Mesothelial cell of epicardium (in vitro differentiated cells): ENCODE results near the gene GPR68. TPM values are rescaled to one million over a fixed set of nuclear protein-coding genes. Genes with fewer than 3 reads are reported as not detected.

ENCODE experiments used
- DNase-seq, 2 experiments: peaks; one replicate each; pipeline ENCODE4 v3.0.0; 2021; ENCODE audit warnings: low spot score in 2 of 2; ENCODE audit not compliant: unreplicated experiment in 2 of 2
- H3K27ac Mint-ChIP-seq: 2 replicates; pipeline ENCODE4 v1.8.0; 2021; ENCODE audit warnings: mixed read lengths
- H3K27me3 Mint-ChIP-seq: 2 replicates; pipeline ENCODE4 v1.8.0; 2021; ENCODE audit warnings: low read depth, mixed read lengths
- H3K36me3 Mint-ChIP-seq: 2 replicates; pipeline ENCODE4 v1.8.0; 2021; ENCODE audit warnings: mixed read lengths
- H3K4me1 Mint-ChIP-seq: 2 replicates; pipeline ENCODE4 v1.8.0; 2021; ENCODE audit warnings: mixed read lengths
- H3K4me3 Mint-ChIP-seq: 2 replicates; pipeline ENCODE4 v1.8.0; 2021; ENCODE audit warnings: mild to moderate bottlenecking, moderate library complexity, mixed read lengths
- H3K9me3 Mint-ChIP-seq: 2 replicates; pipeline ENCODE4 v1.8.0; 2021; ENCODE audit warnings: mixed read lengths
- CTCF ChIP-seq: fragments of 200-600 bp; sonication (generic); IDR thresholded peaks from one replicate; pipeline ENCODE4 v1.5.0; 2021; ENCODE audit warnings: antibody characterized with exemption; ENCODE audit not compliant: unreplicated experiment
- total RNA-seq: library from RNA; stranded (reverse); gene quantifications from 3 replicates; pipeline ENCODE4 v1.2.1, GENCODE V29; 2021

The GPR68 gene
- total RNA-seq, 1 donor from 2014 or later, result 1.1 TPM

DNA sequence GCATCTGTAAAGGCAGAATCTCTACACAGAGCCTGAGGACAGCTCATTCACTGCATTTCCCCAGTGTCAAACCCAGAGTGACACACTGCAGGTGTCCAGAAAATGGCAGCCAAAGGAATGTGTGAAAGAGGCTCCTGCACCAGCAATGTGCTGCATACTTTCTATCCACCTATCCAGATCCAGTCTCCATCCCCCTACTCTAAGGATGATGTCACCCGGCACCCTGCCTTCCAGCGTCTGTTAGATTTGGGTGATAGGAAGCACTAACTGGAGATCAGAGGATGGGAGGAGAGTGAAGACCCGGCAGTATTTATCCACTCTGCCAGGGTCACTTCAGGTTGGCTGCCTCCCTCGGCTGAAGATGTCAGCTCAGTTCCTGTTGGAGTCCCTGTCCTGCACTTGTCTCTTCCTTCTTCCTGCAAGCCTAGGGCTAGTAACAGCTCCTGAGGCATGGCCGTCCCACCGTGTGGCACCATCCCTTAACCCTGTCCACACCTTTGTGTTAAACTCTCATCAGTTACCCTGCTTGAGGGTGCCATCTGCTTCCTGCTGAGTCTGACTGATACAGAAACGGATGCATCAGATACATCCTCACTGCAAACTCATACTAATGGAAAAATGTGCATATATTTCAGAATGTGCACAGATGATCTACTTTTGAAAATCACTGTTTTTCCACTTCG is 13.0 kb upstream of the GPR68 start:
- H3K27ac Mint-ChIP-seq, result peak overlapping the region; percentile 75
- no peak overlapping the region for H3K4me3 Mint-ChIP-seq
- H3K36me3 Mint-ChIP-seq, result no peaks in the 10 kb centered on the region
- TF ChIP-seq CTCF, result no peak
- DNase-seq, result no peak
- peaks cover 9% of the 10 kb centered on the region for H3K27me3 Mint-ChIP-seq
- H3K4me1 Mint-ChIP-seq, result peaks cover 28% of the 10 kb centered on the region
- no peaks in the 10 kb centered on the region for H3K9me3 Mint-ChIP-seq

DNA sequence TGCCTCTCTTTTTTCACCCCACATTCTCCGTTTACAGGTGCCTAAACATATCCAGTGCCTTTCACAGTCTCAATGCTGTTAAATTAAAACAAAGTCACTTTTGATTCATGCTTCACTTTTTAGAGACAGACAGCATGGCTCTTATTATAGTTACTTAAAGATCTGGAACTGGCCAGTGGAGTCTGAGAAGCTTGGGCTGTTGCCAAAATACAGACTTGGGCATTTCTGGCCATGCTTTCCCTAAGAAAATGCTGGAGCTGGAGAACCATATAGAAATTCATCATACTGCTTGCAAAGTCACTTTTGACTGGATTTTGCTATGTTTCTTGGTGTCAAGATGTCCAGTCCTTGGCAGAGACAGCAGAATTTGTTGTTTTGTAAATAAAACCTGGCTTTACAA is 12.2 kb upstream of the GPR68 start:
- no peak for DNase-seq
- H3K27me3 Mint-ChIP-seq, result peaks cover 10% of the 10 kb centered on the region
- no peaks in the 10 kb centered on the region for H3K36me3 Mint-ChIP-seq
- peaks cover 28% of the 10 kb centered on the region for H3K4me1 Mint-ChIP-seq
- TF ChIP-seq CTCF, result no peak
- H3K4me3 Mint-ChIP-seq, result no peak overlapping the region
- peak overlapping the region; percentile 75 for H3K27ac Mint-ChIP-seq
- H3K9me3 Mint-ChIP-seq, result no peaks in the 10 kb centered on the region

DNA sequence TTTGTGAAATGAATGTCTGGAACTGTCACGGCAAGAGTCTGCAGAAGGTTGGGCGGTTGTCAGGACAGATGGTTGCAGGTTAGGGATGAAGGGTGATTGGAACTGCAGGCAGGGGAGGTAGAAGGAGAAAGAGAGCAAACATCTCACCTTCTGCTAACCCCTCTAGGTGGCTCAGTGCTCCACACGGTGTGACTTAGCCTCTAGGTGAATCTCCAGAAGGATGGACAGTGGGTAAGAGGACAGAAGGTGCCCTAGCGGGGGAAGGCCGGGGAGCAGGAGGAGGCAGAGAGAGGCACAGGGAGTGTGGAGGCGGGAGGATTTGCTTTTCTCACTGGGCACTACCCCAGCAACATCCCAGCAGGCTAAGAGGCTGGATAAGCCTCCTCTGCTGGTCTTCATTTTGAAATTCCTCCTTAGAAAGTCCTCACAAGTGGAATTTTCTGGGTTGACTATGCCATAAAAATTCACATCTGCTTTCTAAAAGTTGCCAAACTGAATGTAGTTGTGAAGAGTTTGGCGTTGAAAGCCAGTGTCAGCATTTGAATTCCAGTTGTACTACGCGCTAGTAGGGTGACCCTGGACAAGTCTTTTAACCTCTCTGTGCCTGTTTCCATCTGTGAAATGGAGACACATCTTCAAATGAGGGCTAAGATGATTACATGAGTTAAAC is 10.7 kb upstream of the GPR68 start:
- H3K27ac Mint-ChIP-seq, result no peak overlapping the region
- peak overlapping the region; percentile 69 for H3K4me3 Mint-ChIP-seq
- H3K36me3 Mint-ChIP-seq, result no peaks in the 10 kb centered on the region
- H3K27me3 Mint-ChIP-seq, result peaks cover 10% of the 10 kb centered on the region
- no peak for DNase-seq
- peaks cover 33% of the 10 kb centered on the region for H3K4me1 Mint-ChIP-seq
- no peaks in the 10 kb centered on the region for H3K9me3 Mint-ChIP-seq
- TF ChIP-seq CTCF, result no peak

- Mint-ChIP-seq H3K27ac (no peak overlapping the region), H3K4me3 (peak overlapping the region; percentile 69), H3K4me1 (peaks cover 37% of the 10 kb centered on the region), H3K36me3 (no peaks in the 10 kb centered on the region), H3K9me3 (no peaks in the 10 kb centered on the region), H3K27me3 (peaks cover 10% of the 10 kb centered on the region)
- DNase-seq, result no peak
- TF ChIP-seq CTCF, result no peak
Observed at GRCh38 chr14:91254461-91254860, 10.0 kb upstream of the GPR68 start.

- H3K4me3 Mint-ChIP-seq, result peak overlapping the region; percentile 69
- peaks cover 37% of the 10 kb centered on the region for H3K4me1 Mint-ChIP-seq
- no peaks in the 10 kb centered on the region for H3K36me3 Mint-ChIP-seq
- no peak overlapping the region for H3K27ac Mint-ChIP-seq
- peaks cover 10% of the 10 kb centered on the region for H3K27me3 Mint-ChIP-seq
- no peak for DNase-seq
- no peak for TF ChIP-seq CTCF
- no peaks in the 10 kb centered on the region for H3K9me3 Mint-ChIP-seq
Observed at GRCh38 chr14:91253795-91254323, 9.4 kb upstream of the GPR68 start.
